ENCODE data around the gene RNF4.

The RNF4 gene

DNA sequence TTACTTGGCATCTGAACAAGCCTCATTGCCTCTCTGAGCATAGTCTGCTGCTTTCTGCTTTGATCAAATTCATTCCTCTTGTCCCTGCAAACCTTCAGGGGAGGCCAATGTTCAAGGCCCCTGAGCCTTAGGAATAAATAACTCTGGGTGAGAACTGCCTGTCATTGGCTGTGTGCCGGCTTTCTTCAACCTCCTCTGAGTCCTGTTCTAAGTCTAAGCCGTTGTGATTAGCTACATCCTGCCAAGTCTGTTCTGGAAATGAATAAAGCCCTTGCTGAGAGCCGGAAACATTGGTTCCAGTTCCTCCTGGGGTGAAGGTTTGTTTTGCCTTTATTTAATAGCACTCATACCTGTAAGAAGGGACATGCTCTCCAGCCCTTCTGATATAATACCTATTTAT is 13.8 kb downstream of the RNF4 start:
- TF ChIP-seq CTCF (IDR thresholded peaks at IDR 0.05; ENCODE audit: low read depth, low read length, missing control alignments), result no peak
- no peak overlapping the region for H3K4me3 ChIP-seq (ENCODE audit: low read depth, low read length)
- in situ Hi-C loops (cut with HindIII; ENCODE audit: low pct_ligation_motif_present, low sequenced_read_pairs), result no loop called here
- H3K36me3 ChIP-seq (replicated peaks), result no peaks in the 10 kb centered on the region
- peak; percentile 32 for DNase-seq
- H3K27me3 ChIP-seq (replicated peaks), result no peaks in the 10 kb centered on the region
- H3K27ac ChIP-seq, result no peak overlapping the region

DNA sequence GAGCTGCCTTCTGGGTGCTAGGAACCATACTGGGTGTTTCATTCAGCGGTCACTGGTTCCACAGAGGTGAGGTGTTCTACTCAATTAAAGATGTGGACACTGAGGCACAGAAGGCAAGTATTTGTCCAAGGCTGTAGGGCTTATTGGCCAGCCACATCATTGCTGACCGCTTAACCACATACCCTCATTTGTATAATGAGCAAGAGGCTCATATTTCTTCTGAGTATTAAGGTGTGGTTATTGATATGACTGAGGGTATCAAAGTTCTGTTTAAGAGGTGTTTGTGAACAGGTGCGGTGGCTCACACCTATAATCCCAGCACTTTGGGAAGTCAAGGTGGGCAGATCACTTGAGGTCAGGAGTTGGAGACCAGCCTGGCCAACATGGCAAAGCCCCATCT is 14.3 kb downstream of the RNF4 start:
- in situ Hi-C loops (cut with HindIII; ENCODE audit: low pct_ligation_motif_present, low sequenced_read_pairs), result no loop called here
- Histone ChIP-seq H3K36me3 (replicated peaks) (no peaks in the 10 kb centered on the region), H3K4me3 (ENCODE audit: low read depth, low read length) (no peak overlapping the region), H3K27me3 (replicated peaks) (no peaks in the 10 kb centered on the region), H3K27ac (no peak overlapping the region)
- TF ChIP-seq CTCF (IDR thresholded peaks at IDR 0.05; ENCODE audit: low read depth, low read length, missing control alignments), result no peak
- DNase-seq, result no peak

- in situ Hi-C loops (cut with HindIII; ENCODE audit: low pct_ligation_motif_present, low sequenced_read_pairs), result no loop called here
- H3K27me3 ChIP-seq (replicated peaks), result no peaks in the 10 kb centered on the region
- H3K4me3 ChIP-seq (ENCODE audit: low read depth, low read length), result no peak overlapping the region
- no peak for DNase-seq
- no peak overlapping the region for H3K27ac ChIP-seq
- H3K36me3 ChIP-seq (replicated peaks), result peaks cover 2% of the 10 kb centered on the region
- no peak for TF ChIP-seq CTCF (IDR thresholded peaks at IDR 0.05; ENCODE audit: low read depth, low read length, missing control alignments)
Observed at GRCh38 chr4:2484185-2484584, 15.3 kb downstream of the RNF4 start.

DNA sequence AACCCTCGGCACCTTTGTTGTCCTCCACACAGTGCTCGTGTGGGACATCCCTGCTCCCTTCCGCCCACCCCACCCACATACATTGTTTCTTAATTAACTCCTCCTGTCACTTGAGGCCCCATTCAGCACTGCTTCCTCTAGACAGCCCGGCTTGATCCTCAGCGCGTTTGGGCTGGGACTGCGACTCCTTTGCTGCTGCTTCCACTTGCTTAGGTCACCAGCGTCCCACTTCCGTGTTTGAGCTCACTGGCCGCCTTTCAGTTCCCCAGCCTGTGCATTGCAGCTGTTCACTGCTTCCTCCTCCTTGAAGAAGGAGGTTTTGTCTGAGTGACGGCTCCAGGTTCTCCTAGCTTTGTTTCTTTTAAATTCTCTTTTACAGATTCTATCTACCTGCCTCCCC is 16.1 kb downstream of the RNF4 start:
- Histone ChIP-seq H3K36me3 (replicated peaks) (peaks cover 3% of the 10 kb centered on the region), H3K4me3 (ENCODE audit: low read depth, low read length) (no peak overlapping the region), H3K27me3 (replicated peaks) (no peaks in the 10 kb centered on the region), H3K27ac (no peak overlapping the region)
- DNase-seq, result no peak
- no peak for TF ChIP-seq CTCF (IDR thresholded peaks at IDR 0.05; ENCODE audit: low read depth, low read length, missing control alignments)
- in situ Hi-C loops (cut with HindIII; ENCODE audit: low pct_ligation_motif_present, low sequenced_read_pairs), result no loop called here

GRCh38 chr4:2485956-2486355 is 17.1 kb downstream of the RNF4 start:
- TF ChIP-seq CTCF (IDR thresholded peaks at IDR 0.05; ENCODE audit: low read depth, low read length, missing control alignments), result no peak
- no peak overlapping the region for H3K27ac ChIP-seq
- DNase-seq, result no peak
- H3K27me3 ChIP-seq (replicated peaks), result no peaks in the 10 kb centered on the region
- H3K36me3 ChIP-seq (replicated peaks), result peaks cover 13% of the 10 kb centered on the region
- H3K4me3 ChIP-seq (ENCODE audit: low read depth, low read length), result no peak overlapping the region
- in situ Hi-C loops (cut with HindIII; ENCODE audit: low pct_ligation_motif_present, low sequenced_read_pairs), result no loop called here

GRCh38 chr4:2486981-2487380 is 18.1 kb downstream of the RNF4 start:
- no peak for DNase-seq
- H3K36me3 ChIP-seq (replicated peaks), result peaks cover 20% of the 10 kb centered on the region
- H3K27me3 ChIP-seq (replicated peaks), result no peaks in the 10 kb centered on the region
- H3K4me3 ChIP-seq (ENCODE audit: low read depth, low read length), result no peak overlapping the region
- H3K27ac ChIP-seq, result no peak overlapping the region
- no peak for TF ChIP-seq CTCF (IDR thresholded peaks at IDR 0.05; ENCODE audit: low read depth, low read length, missing control alignments)
- in situ Hi-C loops (cut with HindIII; ENCODE audit: low pct_ligation_motif_present, low sequenced_read_pairs), result no loop called here
